ENCODE measurements around the gene RPS6KA1.

RPS6KA1 gene

DNA sequence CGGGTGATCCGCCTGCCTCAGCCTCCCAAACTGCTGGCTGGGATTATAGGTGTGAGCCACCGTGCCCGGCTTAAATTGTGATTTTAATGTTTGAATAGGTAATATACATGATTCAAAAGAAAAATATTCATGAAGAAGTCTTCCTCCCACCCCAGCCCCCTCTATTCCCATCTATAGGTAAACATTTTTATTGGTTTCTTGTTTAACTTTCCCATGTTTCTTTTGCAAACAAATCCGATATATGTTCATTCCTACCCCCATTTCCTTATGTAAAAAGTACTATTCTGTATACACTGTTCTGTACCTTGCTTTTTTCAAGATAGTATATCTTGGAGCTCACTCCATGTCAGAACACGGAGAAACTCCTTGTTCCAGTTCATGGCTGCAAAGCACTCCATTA, 23.2 kb downstream of the RPS6KA1 start:
- TF ChIP-seq, protein P1, sequence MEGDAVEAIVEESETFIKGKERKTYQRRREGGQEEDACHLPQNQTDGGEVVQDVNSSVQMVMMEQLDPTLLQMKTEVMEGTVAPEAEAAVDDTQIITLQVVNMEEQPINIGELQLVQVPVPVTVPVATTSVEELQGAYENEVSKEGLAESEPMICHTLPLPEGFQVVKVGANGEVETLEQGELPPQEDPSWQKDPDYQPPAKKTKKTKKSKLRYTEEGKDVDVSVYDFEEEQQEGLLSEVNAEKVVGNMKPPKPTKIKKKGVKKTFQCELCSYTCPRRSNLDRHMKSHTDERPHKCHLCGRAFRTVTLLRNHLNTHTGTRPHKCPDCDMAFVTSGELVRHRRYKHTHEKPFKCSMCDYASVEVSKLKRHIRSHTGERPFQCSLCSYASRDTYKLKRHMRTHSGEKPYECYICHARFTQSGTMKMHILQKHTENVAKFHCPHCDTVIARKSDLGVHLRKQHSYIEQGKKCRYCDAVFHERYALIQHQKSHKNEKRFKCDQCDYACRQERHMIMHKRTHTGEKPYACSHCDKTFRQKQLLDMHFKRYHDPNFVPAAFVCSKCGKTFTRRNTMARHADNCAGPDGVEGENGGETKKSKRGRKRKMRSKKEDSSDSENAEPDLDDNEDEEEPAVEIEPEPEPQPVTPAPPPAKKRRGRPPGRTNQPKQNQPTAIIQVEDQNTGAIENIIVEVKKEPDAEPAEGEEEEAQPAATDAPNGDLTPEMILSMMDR (IDR thresholded peaks at IDR 0.05; ENCODE audit: insufficient read depth, low read depth, low read length, missing control alignments) = no peak
- H3K4me3 ChIP-seq (ENCODE audit: low read length) = no peak overlapping the region
- DNase-seq (ENCODE audit: low read depth) = no peak

DNA sequence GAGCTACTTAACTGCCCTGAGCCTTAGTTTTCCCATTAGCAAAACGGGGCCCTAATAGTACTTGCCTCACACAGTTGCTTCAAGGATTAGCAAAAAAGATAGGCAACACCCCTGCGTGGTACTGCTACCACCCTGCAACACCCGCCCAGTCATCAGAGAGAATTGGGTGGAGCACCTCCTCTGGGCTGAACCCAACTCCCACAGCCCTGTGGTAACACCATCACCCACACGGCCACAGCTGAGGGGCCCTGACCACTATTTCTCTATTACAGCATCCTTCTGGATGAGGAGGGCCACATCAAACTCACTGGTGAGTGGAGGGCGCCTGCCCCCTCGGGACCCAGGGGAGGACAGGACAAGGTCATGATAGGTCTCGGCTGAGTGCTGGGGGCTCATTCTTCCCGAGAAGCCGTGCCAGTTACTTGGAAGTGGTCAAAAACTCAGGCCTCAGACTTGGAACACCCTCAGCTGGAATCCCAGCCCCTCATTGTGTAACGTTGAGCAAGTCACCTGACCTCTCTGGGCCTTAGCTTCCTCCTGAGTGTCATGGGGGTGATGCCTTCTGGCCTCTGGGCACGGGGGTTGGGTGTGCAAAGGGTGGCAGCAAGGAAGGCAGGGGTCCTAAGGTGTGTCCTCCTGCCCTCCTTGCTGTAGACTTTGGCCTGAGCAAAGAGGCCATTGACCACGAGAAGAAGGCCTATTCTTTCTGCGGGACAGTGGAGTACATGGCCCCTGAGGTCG, 24.6 kb downstream of the RPS6KA1 start:
- DNase-seq (ENCODE audit: low read depth) = no peak
- no peak overlapping the region for H3K4me3 ChIP-seq (ENCODE audit: low read length)
- TF ChIP-seq, protein P1 (IDR thresholded peaks at IDR 0.05; ENCODE audit: insufficient read depth, low read depth, low read length, missing control alignments) = no peak

DNA sequence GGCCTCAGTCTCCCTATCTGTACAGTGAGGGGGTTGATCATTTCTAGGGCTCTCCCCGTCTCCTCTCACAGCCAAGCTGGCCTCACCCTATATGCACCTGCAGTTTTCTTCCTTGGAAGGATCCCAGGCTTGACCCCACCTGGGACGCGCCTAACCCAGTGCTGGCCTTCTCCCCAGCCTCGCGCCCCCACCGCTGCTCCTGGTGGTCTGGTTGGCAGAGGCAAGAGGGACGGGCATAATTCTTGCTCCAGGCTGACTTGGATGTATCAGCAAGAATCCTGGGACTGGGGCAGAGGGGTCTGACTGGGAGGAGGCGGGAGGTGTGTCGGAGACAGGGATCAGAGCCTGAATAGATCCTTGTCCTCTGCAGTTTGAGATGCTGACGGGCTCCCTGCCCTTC, 25.2 kb downstream of the RPS6KA1 start:
- DNase-seq (ENCODE audit: low read depth) = no peak
- TF ChIP-seq, protein P1 (IDR thresholded peaks at IDR 0.05; ENCODE audit: insufficient read depth, low read depth, low read length, missing control alignments) = no peak
- H3K4me3 ChIP-seq (ENCODE audit: low read length) = no peak overlapping the region

DNA sequence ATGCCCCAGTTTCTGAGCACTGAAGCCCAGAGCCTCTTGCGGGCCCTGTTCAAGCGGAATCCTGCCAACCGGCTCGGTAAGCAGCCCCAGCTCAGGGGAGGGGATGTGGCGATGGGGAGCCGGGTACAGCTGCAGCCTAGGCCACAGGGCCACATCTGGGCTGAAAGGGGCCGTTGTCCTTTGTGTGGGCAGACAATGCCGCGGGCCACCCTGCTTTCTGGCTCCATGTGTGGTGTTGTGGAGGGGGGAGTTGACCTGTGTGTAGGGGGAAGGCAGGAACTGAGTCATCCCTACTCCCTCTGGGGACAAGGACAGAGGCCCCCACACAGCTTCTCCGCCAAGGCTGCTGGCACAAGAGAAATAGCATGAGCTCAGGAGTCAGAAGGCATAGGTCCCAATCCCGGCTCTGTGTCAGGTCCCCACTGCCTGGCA, 26.0 kb downstream of the RPS6KA1 start:
- no peak overlapping the region for H3K4me3 ChIP-seq (ENCODE audit: low read length)
- DNase-seq (ENCODE audit: low read depth) = no peak
- TF ChIP-seq, protein P1 (IDR thresholded peaks at IDR 0.05; ENCODE audit: insufficient read depth, low read depth, low read length, missing control alignments) = no peak

- no peak overlapping the region for H3K4me3 ChIP-seq (ENCODE audit: low read length)
- TF ChIP-seq, protein P1 (IDR thresholded peaks at IDR 0.05; ENCODE audit: insufficient read depth, low read depth, low read length, missing control alignments) = no peak
- DNase-seq (ENCODE audit: low read depth) = no peak
Observed at GRCh38 chr1:26556111-26556510, 26.6 kb downstream of the RPS6KA1 start.

DNA sequence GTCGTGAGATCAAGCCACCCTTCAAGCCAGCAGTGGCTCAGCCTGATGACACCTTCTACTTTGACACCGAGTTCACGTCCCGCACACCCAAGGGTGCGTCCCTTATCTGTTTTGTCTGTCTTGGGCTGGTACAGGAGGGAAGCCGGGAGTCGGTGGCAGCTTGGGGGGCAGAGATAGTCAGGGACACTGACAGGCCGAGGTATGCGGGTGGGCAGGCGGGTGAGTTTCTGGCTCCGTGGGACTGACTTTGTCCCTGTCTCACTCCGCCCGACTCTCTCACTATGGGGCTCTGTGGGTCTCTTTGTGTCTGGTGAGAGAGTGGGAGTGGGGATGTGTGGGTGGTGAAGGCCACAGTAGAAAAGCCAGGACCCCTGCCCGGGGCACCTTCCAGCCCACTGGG, 27.4 kb downstream of the RPS6KA1 start:
- H3K4me3 ChIP-seq (ENCODE audit: low read length) = no peak overlapping the region
- TF ChIP-seq, protein P1 (IDR thresholded peaks at IDR 0.05; ENCODE audit: insufficient read depth, low read depth, low read length, missing control alignments) = no peak

DNA sequence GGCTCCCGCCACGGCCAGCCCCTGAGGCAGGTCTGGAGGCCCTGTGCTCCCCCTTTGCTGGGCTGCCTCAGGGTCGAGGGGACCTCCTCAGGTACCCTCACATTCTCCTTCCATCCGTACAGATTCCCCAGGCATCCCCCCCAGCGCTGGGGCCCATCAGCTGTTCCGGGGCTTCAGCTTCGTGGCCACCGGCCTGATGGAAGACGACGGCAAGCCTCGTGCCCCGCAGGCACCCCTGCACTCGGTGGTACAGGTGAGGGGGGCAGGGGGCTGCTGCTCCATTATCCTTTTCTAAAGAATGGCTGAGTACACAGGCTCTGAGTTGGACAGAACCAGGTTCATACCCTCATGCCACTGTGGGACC, 29.1 kb downstream of the RPS6KA1 start:
- TF ChIP-seq, protein P1 (IDR thresholded peaks at IDR 0.05; ENCODE audit: insufficient read depth, low read depth, low read length, missing control alignments) = no peak
- DNase-seq (ENCODE audit: low read depth) = no peak
- H3K4me3 ChIP-seq (ENCODE audit: low read length) = no peak overlapping the region

More for the DNA sequence above, 27.4 kb downstream of the RPS6KA1 start:
- DNase-seq (ENCODE audit: low read depth) = no peak
